ENCODE data around the gene HPN. TPM values are rescaled to one million over a fixed set of nuclear protein-coding genes. Genes with fewer than 3 reads are reported as not detected.
A peak's percentile ranks its signal among the peaks of the same experiment; 100 is the strongest.
"Not testable (repeated sequence)": the region's sequence is repeated elsewhere in the genome, so short reads cannot be mapped to it uniquely, and the experiment has no call there.

Gene HPN
- total RNA-seq, 2 donors from 2014 or later: 0.27 to 1.0 TPM

- TF ChIP-seq CTCF (IDR thresholded peaks at IDR 0.05): no peak
- Histone ChIP-seq H3K4me1 (no peaks in the 10 kb centered on the region), H3K9me3 (no peaks in the 10 kb centered on the region), H3K4me3 (no peak overlapping the region), H3K9ac (ENCODE audit: low read depth in 2 of 2, low read length in 2 of 2) (no peak overlapping the region), H3K27ac (no peak overlapping the region), H3K27me3 (peaks cover 15% of the 10 kb centered on the region), H3K36me3 (no peaks in the 10 kb centered on the region)
- DNase-seq: no peak
- intact Hi-C loops (cut with DNase I): no loop called here
Measured at GRCh38 chr19:35026418-35026817, 15.1 kb upstream of the HPN start.

DNA sequence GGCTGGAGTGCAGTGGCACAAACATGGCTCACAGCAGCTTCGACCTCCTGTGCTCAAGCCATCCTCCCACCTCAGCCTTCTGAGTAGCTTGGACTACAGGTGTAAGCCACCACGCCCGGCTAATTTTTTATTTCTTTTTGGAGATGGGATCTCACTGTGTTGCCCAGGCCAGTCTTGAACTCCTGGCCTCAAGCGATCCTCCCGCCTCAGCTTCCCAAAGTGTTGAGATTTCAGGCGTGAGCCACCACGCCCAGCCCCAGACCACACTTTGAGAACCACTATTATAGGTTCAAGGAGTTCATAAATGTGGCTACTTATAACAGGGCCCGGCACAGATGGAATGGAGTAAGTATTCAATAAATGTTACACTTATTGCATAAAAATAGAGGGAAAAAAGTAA is 14.5 kb upstream of the HPN start:
- no peak for TF ChIP-seq CTCF (IDR thresholded peaks at IDR 0.05)
- Histone ChIP-seq H3K9me3 (no peaks in the 10 kb centered on the region), H3K27ac (no peak overlapping the region), H3K36me3 (no peaks in the 10 kb centered on the region), H3K9ac (ENCODE audit: low read depth in 2 of 2, low read length in 2 of 2) (no peak overlapping the region), H3K4me3 (no peak overlapping the region), H3K27me3 (peaks cover 19% of the 10 kb centered on the region), H3K4me1 (no peaks in the 10 kb centered on the region)
- intact Hi-C loops (cut with DNase I): no loop called here
- no peak for DNase-seq

DNA sequence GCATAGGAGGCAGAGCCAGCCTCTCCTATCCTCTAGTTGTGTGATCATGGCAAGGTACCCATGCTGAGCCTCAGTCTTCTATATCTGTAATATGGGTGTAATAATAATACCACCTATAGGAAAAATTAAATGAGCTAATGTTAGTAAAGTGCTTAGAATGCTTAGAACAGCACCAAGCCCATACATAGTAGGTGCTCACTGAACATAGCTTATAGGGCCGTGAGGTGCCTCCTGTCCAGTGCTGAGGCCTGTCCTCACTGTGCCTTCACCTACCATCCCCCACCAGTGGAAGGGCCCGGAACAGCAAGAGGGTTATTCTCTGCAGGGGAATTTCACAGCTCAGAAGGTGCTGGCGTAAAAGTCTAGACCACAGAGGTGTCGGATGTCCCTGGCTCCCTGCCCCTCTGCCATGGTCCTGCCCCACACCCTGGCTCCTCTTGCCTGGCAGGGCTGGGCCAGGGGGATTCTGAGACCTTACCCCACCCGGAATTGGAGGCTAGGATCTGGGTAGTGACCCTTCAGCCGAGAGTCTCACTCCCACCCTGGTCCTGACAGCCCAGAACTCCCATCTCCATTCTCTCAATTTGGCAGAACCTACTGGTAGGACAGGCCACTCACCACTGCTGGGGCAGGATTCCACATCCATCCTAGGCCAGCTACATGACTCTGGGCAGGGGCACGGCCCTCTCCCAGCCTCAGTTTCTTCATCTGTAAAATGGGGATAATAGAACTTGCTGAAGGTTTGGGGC is 13.5 kb upstream of the HPN start:
- peaks cover 24% of the 10 kb centered on the region for H3K27me3 ChIP-seq
- H3K4me3 ChIP-seq: no peak overlapping the region
- intact Hi-C loops (cut with DNase I): no loop called here
- no peaks in the 10 kb centered on the region for H3K4me1 ChIP-seq
- no peaks in the 10 kb centered on the region for H3K36me3 ChIP-seq
- H3K27ac ChIP-seq: no peak overlapping the region
- H3K9ac ChIP-seq (ENCODE audit: low read depth in 2 of 2, low read length in 2 of 2): no peak overlapping the region
- no peak for DNase-seq
- no peaks in the 10 kb centered on the region for H3K9me3 ChIP-seq
- TF ChIP-seq CTCF (IDR thresholded peaks at IDR 0.05): no peak

DNA sequence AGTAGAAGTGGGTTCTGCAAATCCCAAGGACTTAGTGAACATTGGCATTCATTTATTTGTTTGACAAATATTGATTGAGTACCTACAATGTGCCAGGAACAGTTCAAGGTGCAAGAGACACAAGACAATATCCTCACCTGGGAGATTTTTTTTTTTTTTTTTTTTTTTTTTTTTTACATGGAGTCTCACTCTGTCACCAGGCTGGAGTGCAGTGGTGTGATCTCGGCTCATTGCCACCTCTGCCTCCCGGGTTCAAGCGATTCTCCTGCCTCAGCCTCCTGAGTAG is 13.0 kb upstream of the HPN start:
- intact Hi-C loops (cut with DNase I); H3K4me1 ChIP-seq: not testable (repeated sequence)

DNA sequence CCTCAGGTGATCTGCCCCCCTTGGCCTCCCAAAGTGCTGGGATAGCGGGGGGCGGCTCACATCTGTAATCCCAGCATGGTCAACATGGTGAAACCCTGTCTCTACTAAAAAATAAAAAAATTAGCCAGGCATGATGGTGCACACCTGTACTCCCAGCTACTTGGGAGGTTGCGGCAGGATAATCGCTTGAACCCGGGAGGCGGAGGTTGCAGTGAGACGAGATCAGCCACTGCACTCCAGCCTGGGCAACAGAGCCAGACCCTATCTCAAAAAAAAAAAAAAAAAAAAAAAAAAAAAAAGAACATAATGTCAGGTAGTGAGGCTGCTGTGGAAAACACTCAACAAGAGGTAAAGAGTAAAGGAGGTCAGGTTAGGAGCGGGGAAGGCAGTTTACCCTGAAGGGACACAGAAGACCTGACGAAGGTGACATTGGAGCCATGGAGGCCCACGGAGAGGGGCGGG is 12.2 kb upstream of the HPN start:
- H3K9ac ChIP-seq (ENCODE audit: low read depth in 2 of 2, low read length in 2 of 2); H3K36me3 ChIP-seq; H3K4me1 ChIP-seq; H3K27ac ChIP-seq; DNase-seq; intact Hi-C loops (cut with DNase I); H3K4me3 ChIP-seq; H3K9me3 ChIP-seq: not testable (repeated sequence)
- H3K27me3 ChIP-seq: peaks cover 24% of the 10 kb centered on the region

More for the DNA sequence above, 13.0 kb upstream of the HPN start:
- not testable (repeated sequence) for H3K4me3 ChIP-seq; DNase-seq; H3K9ac ChIP-seq (ENCODE audit: low read depth in 2 of 2, low read length in 2 of 2); H3K36me3 ChIP-seq; H3K27ac ChIP-seq; H3K9me3 ChIP-seq
- H3K27me3 ChIP-seq: peaks cover 24% of the 10 kb centered on the region

DNA sequence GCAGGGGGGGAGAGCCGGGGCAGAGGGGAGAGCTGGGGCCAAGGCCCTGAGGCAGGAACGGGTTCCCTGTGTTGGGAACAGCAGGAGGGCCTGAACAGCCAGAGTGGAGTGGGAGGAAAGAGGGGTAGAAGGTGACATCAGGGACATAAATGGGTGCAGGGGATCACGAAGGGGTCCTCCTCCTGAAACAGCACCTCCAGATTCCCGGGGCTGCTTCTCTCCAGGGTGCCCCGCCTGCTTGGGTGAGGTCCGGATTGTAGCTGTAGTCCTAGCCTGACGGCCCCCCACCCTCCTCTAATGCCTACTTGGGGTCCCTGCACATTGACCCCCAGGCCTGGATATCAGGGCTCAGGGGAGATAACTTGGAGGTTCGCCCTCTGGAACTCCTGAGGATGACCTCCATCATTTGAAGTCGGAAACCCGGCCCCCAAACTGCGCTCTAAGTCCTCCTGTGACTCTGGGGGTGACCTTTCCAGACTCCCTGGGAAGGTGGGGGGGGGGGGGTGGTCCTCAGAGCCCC is 11.7 kb upstream of the HPN start:
- intact Hi-C loops (cut with DNase I): no loop called here
- H3K36me3 ChIP-seq: no peaks in the 10 kb centered on the region
- H3K27me3 ChIP-seq: peaks cover 24% of the 10 kb centered on the region
- peak overlapping the region in 1 of 2 donors; percentile 12 for H3K9ac ChIP-seq (ENCODE audit: low read depth in 2 of 2, low read length in 2 of 2)
- H3K27ac ChIP-seq: no peak overlapping the region
- no peak for DNase-seq
- no peak overlapping the region for H3K4me3 ChIP-seq
- no peak for TF ChIP-seq CTCF (IDR thresholded peaks at IDR 0.05)
- no peaks in the 10 kb centered on the region for H3K9me3 ChIP-seq
- no peaks in the 10 kb centered on the region for H3K4me1 ChIP-seq
